Measurements from ENCODE around the gene PICALM. TPM values are rescaled to one million over a fixed set of nuclear protein-coding genes. Genes with fewer than 3 reads are reported as not detected.
"Not testable (repeated sequence)": the region's sequence is repeated elsewhere in the genome, so short reads cannot be mapped to it uniquely, and the experiment has no call there.

The PICALM gene
- total RNA-seq, 4 donors from 2014 or later, result 201 to 292 (median 237) TPM

DNA sequence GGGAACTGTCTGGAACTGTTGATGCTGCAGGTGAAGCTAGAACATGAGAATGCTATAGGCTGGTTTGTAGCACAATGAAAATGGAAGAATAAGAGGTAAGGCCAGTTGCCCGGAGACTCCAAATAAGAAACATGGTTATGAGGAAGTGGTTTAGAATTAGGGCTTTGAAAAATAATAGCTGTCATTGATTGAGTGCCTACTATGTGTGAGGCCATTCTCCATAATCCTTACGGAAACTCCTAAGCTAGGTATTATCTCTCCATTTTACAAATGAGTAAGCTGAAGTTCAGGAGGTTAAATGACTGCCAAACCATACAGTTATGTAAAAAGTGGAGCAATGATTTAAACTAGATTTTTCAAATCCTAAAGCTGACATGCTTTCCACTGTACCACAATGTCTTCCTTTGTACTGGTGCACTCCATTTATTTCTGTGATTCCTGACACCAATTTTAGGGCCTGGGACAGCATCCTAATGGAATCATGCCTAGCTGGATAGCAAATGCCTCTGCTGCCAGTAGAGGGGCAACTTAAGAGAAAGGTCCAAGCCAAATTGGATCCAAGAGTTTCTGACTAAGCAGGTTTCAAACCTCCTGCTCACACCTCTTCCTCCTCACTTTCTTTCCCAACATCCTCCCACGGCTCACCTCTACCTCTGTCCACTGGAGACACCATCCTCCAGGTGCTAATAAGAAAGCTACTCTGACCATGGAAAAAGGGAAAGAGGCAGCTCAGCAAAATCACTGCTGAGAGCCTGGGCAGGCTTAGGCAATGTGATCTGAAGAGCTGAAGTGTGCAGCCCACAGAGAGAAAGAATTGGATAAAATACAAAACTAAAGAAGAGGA, 46.9 kb upstream of the PICALM start:
- Histone ChIP-seq H3K36me3 (no peaks in the 10 kb centered on the region), H3K4me3 (no peak overlapping the region), H3K27me3 (no peaks in the 10 kb centered on the region), H3K27ac (no peak overlapping the region), H3K9me3 (no peaks in the 10 kb centered on the region), H3K4me1 (peaks cover 0 to 10% (median 0%) of the 10 kb centered on the region in 4 donors)
- TF ChIP-seq, protein P1, sequence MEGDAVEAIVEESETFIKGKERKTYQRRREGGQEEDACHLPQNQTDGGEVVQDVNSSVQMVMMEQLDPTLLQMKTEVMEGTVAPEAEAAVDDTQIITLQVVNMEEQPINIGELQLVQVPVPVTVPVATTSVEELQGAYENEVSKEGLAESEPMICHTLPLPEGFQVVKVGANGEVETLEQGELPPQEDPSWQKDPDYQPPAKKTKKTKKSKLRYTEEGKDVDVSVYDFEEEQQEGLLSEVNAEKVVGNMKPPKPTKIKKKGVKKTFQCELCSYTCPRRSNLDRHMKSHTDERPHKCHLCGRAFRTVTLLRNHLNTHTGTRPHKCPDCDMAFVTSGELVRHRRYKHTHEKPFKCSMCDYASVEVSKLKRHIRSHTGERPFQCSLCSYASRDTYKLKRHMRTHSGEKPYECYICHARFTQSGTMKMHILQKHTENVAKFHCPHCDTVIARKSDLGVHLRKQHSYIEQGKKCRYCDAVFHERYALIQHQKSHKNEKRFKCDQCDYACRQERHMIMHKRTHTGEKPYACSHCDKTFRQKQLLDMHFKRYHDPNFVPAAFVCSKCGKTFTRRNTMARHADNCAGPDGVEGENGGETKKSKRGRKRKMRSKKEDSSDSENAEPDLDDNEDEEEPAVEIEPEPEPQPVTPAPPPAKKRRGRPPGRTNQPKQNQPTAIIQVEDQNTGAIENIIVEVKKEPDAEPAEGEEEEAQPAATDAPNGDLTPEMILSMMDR (IDR thresholded peaks at IDR 0.05), result no peak
- TF ChIP-seq POLR2A (IDR thresholded peaks at IDR 0.05), result no peak
- DNase-seq, result no peak

- DNase-seq, result no peak
- H3K27me3 ChIP-seq, result no peaks in the 10 kb centered on the region
- H3K4me3 ChIP-seq, result no peak overlapping the region
- H3K4me1 ChIP-seq, result no peaks in the 10 kb centered on the region
- no peaks in the 10 kb centered on the region for H3K36me3 ChIP-seq
- no peak for TF ChIP-seq POLR2A (IDR thresholded peaks at IDR 0.05)
- TF ChIP-seq, protein P1 (IDR thresholded peaks at IDR 0.05), result no peak
- H3K9me3 ChIP-seq, result no peaks in the 10 kb centered on the region
- H3K27ac ChIP-seq, result no peak overlapping the region
Measured at GRCh38 chr11:86108890-86109638, 40.2 kb upstream of the PICALM start.

GRCh38 chr11:86108191-86108590, 39.3 kb upstream of the PICALM start:
- H3K36me3 ChIP-seq, result no peaks in the 10 kb centered on the region
- no peak overlapping the region for H3K4me3 ChIP-seq
- H3K9me3 ChIP-seq, result no peaks in the 10 kb centered on the region
- no peaks in the 10 kb centered on the region for H3K27me3 ChIP-seq
- no peaks in the 10 kb centered on the region for H3K4me1 ChIP-seq
- TF ChIP-seq POLR2A (IDR thresholded peaks at IDR 0.05), result no peak
- TF ChIP-seq, protein P1 (IDR thresholded peaks at IDR 0.05), result no peak
- no peak for DNase-seq
- no peak overlapping the region for H3K27ac ChIP-seq

GRCh38 chr11:86106916-86107315, 38.0 kb upstream of the PICALM start:
- Histone ChIP-seq H3K27me3 (no peaks in the 10 kb centered on the region), H3K4me3 (no peak overlapping the region), H3K27ac (no peak overlapping the region), H3K36me3 (no peaks in the 10 kb centered on the region), H3K4me1 (no peaks in the 10 kb centered on the region), H3K9me3 (no peaks in the 10 kb centered on the region)
- no peak for DNase-seq
- TF ChIP-seq, protein P1 (IDR thresholded peaks at IDR 0.05), result no peak
- TF ChIP-seq POLR2A (IDR thresholded peaks at IDR 0.05), result no peak

DNA sequence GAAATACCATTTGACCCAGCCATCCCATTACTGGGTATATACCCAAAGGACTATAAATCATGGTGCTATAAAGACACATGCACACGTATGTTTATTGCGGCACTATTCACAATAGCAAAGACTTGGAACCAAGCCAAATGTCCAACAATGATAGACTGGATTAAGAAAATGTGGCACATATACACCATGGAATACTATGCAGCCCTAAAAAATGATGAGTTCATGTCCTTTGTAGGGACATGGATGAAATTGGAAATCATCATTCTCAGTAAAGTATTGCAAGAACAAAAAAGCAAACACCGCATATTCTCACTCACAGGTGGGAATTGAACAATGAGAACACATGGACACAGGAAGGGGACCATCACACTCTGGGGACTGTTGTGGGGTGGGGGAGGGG, 37.1 kb upstream of the PICALM start:
- not testable (repeated sequence) for H3K27me3 ChIP-seq, H3K4me1 ChIP-seq, H3K27ac ChIP-seq, H3K4me3 ChIP-seq, H3K9me3 ChIP-seq, DNase-seq, H3K36me3 ChIP-seq

GRCh38 chr11:86105601-86106000, 36.7 kb upstream of the PICALM start:
- not testable (repeated sequence) for H3K36me3 ChIP-seq, H3K4me3 ChIP-seq, H3K4me1 ChIP-seq, DNase-seq, H3K9me3 ChIP-seq, H3K27ac ChIP-seq, H3K27me3 ChIP-seq
